Right lobe of liver (tissue), 4 donors: ENCODE measurements around the gene GOT1.

Experiments
- CTCF ChIP-seq, 4 donors: fragments of 200-600 bp in 3 of 4; fragments of 450-650 bp in 1 of 4; IDR thresholded peaks; one replicate each; pipeline versions ENCODE4 v1.5.1 to v1.8.0; 2016 to 2022; ENCODE audit warnings: antibody characterized with exemption in 4 of 4, mild to moderate bottlenecking in 2 of 4
- POLR2A ChIP-seq: fragments of 450-650 bp; IDR thresholded peaks from one replicate; pipeline ENCODE4 v1.6.1; 2017; ENCODE audit warnings: antibody characterized with exemption, mild to moderate bottlenecking
- donor health status: DM: no; HTN: no; CAD: no.
- donor health status: DM: no; HTN: no; CAD: no.
- donor health status: DM: no; HTN: yes; CAD: no.

GRCh38 chr10:99459217-99459616 lies 28.8 kb upstream of the GOT1 start:
- TF ChIP-seq CTCF (IDR thresholded peaks at IDR 0.05) (no peak), POLR2A (no peak)
